Measurements from ENCODE around the gene CYB5D1. TPM values are rescaled to one million over a fixed set of nuclear protein-coding genes. Genes with fewer than 3 reads are reported as not detected.

CYB5D1 gene
- total RNA-seq, 1 donor from 2014 or later, result 21.1 TPM

GRCh38 chr17:7833795-7834541 lies 23.8 kb upstream of the CYB5D1 start, which contains the start of gene KDM6B:
Gene KDM6B (plus strand): TSS chr17:7834217. CDS start chr17:7845555, 11,338 bp downstream.
- Histone ChIP-seq H3K4me3 (ENCODE audit: insufficient read depth, low read depth, low read length) (peak within 1 kb of the TSS; percentile 77), H3K9me3 (ENCODE audit: insufficient read depth, low read depth, low read length) (no peaks in the 10 kb centered on the region), H4K20me1 (ENCODE audit: insufficient read depth, low read length) (peaks cover 7% of the 10 kb centered on the region), H3K79me2 (ENCODE audit: insufficient read depth, low read length) (peaks cover 6% of the 10 kb centered on the region), H3K27ac (ENCODE audit: low read depth, low read length) (peak within 1 kb of the TSS; percentile 97), H3K4me2 (ENCODE audit: low read length) (peak within 1 kb of the TSS; percentile 100), H3K4me1 (ENCODE audit: insufficient read depth, low read length) (peaks cover 41% of the 10 kb centered on the region), H3K27me3 (ENCODE audit: insufficient read depth, low read length) (peaks cover 6% of the 10 kb centered on the region), H3K9ac (ENCODE audit: low read length) (peak within 1 kb of the TSS; percentile 94), H2AFZ (ENCODE audit: low read depth, low read length) (peak within 1 kb of the TSS; percentile 94), H3K36me3 (ENCODE audit: insufficient read depth, low read length) (no peaks in the 10 kb centered on the region)
- peaks cover 2% of the 10 kb centered on the region for H3K36me3 Mint-ChIP-seq (ENCODE audit: low read depth, unreplicated experiment)
- peaks cover 38% of the 10 kb centered on the region for H3K27me3 Mint-ChIP-seq (ENCODE audit: low read depth, unreplicated experiment)
- TF ChIP-seq EZH2 (IDR thresholded peaks at IDR 0.05; ENCODE audit: insufficient read depth, low read length) (no peak), CTCF (IDR thresholded peaks at IDR 0.05; ENCODE audit: insufficient read depth, low read depth, low read length) (no peak)
- DNase-seq (ENCODE audit: low read depth) (peak; percentile 78), FAIRE-seq (no peak)
- H3K4me3 Mint-ChIP-seq (ENCODE audit: unreplicated experiment), result peak within 1 kb of the TSS; percentile 91
- peaks cover 17% of the 10 kb centered on the region for H3K4me1 Mint-ChIP-seq (ENCODE audit: low read depth, unreplicated experiment)
- H3K27ac Mint-ChIP-seq (ENCODE audit: unreplicated experiment), result peak within 1 kb of the TSS; percentile 98
- no peaks in the 10 kb centered on the region for H3K9me3 Mint-ChIP-seq (ENCODE audit: unreplicated experiment)

GRCh38 chr17:7834542-7834956 lies 23.3 kb upstream of the CYB5D1 start:
- DNase-seq (ENCODE audit: low read depth) (no peak), FAIRE-seq (no peak)
- Histone ChIP-seq H3K36me3 (ENCODE audit: insufficient read depth, low read length) (no peaks in the 10 kb centered on the region), H3K27ac (ENCODE audit: low read depth, low read length) (peak overlapping the region; percentile 97), H3K4me2 (ENCODE audit: low read length) (peak overlapping the region; percentile 100), H4K20me1 (ENCODE audit: insufficient read depth, low read length) (peaks cover 12% of the 10 kb centered on the region), H3K9ac (ENCODE audit: low read length) (peak overlapping the region; percentile 94), H3K9me3 (ENCODE audit: insufficient read depth, low read depth, low read length) (no peaks in the 10 kb centered on the region), H3K79me2 (ENCODE audit: insufficient read depth, low read length) (peaks cover 12% of the 10 kb centered on the region), H3K27me3 (ENCODE audit: insufficient read depth, low read length) (peaks cover 6% of the 10 kb centered on the region), H3K4me1 (ENCODE audit: insufficient read depth, low read length) (peaks cover 47% of the 10 kb centered on the region), H2AFZ (ENCODE audit: low read depth, low read length) (peak overlapping the region; percentile 94), H3K4me3 (ENCODE audit: insufficient read depth, low read depth, low read length) (peak overlapping the region; percentile 77)
- Mint-ChIP-seq H3K27me3 (ENCODE audit: low read depth, unreplicated experiment) (peaks cover 33% of the 10 kb centered on the region), H3K4me1 (ENCODE audit: low read depth, unreplicated experiment) (peaks cover 22% of the 10 kb centered on the region), H3K4me3 (ENCODE audit: unreplicated experiment) (peak overlapping the region; percentile 91), H3K36me3 (ENCODE audit: low read depth, unreplicated experiment) (peaks cover 2% of the 10 kb centered on the region), H3K27ac (ENCODE audit: unreplicated experiment) (peak overlapping the region; percentile 98), H3K9me3 (ENCODE audit: unreplicated experiment) (no peaks in the 10 kb centered on the region)
- no peak for TF ChIP-seq EZH2 (IDR thresholded peaks at IDR 0.05; ENCODE audit: insufficient read depth, low read length)
- no peak for TF ChIP-seq CTCF (IDR thresholded peaks at IDR 0.05; ENCODE audit: insufficient read depth, low read depth, low read length)

Measured in astrocyte (in vitro differentiated cells and primary cell).